Fibroblast of the conjunctiva (primary cell): ENCODE data around the gene MAP1LC3A.

Experiments
- DNase-seq: peaks from one replicate; pipeline ENCODE4 v3.0.0-alpha.2; 2010; ENCODE audit warnings: low read depth

The MAP1LC3A gene

DNA sequence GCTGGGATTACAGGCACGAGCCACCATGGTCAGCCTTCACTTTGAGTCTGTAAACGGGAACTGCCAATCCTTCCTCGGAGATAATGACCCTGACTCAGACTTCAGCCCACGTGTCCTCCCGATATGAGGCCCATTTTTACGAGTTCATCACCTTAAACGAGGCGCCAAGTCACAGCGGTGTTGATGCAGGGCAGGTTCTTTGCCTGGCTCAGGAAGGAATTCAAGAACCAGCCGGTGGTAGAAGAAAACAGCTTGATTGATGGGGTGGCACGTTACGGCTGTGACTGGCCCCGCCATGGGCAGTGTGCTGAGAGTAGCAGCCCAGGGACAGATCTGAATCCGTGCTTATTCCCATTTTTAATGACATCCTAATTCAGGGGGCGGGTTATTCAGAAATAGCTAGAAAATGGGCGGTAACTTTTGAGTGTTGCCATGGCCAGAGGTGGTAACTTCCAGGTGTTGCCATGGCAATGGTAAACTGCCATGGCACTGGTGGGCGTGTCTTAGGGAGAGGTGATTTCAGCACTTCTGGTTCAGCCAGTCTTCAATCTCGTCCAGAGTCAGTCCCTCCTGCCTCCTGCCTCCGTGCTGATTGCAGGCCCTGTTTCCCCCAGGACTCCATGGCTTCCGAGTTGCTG, 9.1 kb upstream of the MAP1LC3A start:
- DNase-seq: no peak

DNA sequence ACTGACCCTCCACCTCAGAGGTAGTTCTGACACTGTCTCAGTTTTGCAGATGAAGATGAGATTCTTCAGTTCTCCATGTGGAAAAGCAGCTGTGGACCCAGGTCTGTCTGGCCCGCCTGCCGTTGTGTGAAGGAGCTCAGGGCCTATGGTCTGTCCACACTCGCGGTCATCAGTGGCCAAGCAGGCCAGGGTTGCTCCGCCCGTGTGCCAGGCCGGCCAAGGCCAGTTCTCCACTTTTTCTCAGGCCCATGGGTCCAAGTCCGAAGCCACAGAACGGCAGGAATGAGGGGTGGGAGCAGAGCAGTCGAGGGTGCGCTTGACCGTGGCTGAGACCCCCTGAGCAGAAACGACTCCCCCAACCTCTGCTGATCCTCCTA, 8.6 kb upstream of the MAP1LC3A start:
- DNase-seq: no peak

DNA sequence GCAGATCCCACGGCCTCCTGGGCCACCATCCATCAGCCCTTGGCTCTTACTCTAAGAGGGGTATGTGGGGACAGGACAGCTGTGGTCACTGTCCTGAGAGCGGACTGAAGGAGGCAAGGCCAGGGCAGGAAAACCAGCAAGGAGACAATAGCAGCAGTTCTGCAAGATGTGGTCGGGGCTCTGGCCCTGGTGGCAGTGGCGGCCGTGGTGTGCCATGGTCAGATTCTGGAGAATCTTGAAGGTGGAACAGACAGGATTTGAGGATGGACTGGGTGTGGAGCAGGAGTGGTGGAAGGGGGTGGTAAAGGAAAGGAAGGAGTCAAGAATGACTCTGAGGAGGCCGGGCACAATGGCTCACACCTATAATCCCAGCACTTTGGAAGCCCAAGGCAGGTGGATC, 5.9 kb upstream of the MAP1LC3A start:
- no peak for DNase-seq

DNA sequence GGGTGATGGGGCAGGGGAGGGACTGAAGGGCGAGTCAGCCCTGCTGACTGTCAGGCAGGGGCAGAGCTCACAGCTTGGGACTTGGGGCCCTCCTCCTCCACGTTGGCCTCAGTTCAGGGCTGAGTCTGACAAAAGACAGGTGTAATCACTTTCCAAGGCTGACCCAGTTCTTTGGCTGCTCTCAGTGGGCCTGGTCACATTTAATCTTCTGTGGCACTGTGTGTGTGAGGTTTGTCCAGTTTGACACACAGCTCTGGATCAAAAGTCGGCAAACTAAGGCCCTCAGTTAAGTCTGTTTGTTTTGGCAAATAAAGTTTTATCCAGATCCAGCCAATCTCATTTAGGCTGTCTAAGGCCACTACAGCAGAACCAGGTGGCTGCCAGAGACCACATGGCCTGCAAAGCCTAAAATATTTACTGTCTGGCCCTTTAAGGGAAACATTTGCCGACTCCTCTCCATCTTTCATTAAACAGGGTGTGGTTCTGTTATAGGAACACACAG, 5.1 kb upstream of the MAP1LC3A start:
- DNase-seq: no peak

DNA sequence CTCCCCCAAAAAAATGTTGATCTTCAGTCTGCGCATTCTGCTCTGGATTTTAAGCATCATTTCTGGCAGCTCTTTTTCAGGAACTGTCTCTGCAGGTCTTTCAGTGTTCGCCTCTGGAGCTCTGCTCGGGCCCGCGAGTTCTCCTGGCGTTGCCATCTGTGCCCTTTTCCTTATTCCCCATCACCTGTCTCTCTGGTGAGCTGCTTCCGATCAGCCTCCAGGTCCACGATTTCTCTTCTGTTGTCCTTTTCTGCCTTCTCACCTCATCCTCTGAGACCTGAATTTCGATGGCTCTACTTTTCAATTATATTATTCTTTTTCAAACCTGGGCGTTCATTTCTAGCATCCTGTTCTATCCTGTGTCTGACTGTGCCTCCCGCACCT, 590 bp upstream of the MAP1LC3A start:
- DNase-seq: no peak

DNA sequence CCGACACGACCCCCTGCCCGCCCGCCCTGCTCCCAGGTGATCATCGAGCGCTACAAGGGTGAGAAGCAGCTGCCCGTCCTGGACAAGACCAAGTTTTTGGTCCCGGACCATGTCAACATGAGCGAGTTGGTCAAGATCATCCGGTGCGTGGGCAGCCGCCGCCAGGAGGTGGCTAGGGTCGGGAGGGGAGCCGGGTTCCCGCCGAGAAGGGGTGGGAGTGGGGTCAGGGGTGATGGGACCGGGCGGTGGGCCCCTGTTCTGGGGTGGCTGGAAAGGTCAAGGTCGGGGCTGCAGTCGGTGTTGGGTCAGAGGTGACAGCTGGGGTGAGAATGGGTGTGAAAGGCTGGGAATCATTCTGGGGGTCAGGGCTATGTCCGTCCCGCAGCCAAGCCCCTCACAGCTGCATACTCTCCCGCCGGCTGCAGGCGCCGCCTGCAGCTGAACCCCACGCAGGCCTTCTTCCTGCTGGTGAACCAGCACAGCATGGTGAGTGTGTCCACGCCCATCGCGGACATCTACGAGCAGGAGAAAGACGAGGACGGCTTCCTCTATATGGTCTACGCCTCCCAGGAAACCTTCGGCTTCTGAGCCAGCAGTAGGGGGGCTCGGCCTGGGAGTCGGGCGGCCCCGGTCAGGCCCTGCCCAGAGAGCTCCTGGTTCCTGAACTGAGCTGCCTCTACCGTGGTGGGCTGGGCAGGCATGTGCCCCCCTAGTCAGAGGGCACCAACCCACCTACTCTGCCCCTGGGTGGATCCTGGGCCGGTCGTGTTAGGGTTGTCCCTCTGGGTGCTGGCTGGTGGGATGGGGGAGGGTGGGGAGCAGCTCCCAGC, 1.0 kb downstream of the MAP1LC3A start:
- no peak for DNase-seq

DNA sequence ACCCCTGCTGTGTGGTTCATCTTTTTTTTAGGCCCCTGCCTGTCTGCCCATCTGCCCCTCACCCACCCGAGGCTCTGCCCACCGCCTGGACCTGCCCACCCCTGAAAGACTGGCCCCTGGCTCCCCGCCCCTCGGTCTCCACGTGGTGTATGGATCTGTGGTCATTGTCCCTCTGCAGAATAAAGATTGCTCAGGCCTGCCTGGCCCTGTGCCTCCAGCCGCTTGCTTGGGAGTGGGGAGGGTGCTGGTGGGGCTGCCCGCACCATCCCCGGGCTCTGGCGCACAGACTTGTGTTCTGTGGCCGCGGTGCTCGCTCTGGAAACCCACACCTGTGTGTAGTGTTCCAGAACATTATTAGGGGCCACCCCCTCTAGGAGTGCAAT, 1.6 kb downstream of the MAP1LC3A start:
- no peak for DNase-seq

DNA sequence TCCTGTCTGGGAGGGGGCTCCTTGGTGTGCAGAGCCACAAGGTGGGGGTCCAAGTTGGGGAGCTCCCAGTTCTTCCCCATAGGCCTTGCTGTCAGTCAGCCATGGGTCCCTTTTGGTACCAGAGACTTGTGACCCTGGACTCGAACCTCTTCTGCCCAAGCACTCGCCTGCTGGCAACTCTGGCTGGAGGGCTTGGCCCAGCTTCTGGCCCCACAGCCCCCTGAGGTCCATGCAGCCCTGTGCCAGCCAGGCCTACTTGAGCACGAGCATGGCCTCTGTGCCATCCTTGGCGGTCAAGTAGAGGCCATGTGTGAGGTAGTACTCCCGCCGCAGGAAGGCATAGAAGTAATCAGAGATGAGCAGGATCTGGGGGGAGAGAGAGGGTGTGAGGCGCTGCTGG, 2.1 kb downstream of the MAP1LC3A start:
- no peak for DNase-seq

DNA sequence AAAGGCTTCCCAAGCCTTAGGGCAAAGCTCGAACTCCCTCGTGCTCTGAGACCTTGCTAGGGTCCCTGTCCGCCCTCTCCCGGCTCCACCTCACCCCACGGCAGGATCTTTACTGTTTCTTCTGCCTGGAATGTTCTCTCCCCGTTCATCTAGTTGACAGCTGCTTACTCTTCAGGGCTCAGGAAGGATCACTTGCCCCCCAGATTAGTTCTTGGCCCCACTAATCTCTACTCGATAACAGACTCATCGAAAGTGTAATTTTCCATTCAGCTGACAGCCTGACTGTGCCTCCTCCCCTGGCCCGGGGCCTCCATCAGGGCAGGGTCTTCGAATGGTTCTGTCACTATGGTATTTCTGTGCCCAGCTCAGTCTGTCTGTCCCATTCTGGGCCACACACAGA, 3.1 kb downstream of the MAP1LC3A start:
- DNase-seq: no peak

DNA sequence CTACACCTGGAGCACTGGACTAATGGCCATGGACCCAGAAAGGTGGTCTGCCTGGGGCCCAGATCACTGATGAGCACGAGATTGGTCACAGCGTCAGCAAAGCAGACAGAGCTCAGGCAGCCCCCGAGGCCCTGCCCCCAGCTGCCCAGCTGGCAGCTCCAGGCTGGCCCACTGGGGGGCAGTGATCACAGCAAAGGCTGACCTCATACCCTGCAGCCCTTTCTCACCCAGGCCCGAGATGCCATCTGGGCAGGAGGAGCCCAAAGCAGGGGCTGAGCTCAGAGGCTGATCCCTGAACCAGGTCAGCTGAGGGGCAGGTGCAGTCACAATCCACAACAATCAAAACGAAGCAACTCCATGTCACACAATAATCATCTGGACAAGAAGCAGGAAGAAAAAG, 4.1 kb downstream of the MAP1LC3A start:
- no peak for DNase-seq

DNA sequence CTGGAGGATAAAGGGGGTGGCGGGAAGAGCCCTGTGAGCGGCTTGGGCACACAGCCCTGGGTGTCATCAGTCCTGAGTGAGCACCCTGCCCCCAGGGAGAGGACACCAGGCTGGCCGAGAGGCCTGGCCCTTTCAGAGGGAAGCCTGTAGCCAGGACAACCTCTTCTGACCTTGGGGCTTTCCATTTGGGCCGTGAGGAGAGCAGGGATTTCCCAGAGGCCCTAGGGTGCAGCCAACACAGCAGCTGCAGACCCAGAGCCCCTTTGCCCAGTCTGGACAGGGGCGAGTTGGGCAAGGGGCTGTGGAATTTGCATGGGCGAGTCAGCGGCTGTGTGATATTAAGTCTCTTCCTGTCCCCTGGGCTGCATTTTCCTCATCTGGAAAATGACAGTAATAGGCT, 6.3 kb downstream of the MAP1LC3A start:
- DNase-seq: no peak

DNA sequence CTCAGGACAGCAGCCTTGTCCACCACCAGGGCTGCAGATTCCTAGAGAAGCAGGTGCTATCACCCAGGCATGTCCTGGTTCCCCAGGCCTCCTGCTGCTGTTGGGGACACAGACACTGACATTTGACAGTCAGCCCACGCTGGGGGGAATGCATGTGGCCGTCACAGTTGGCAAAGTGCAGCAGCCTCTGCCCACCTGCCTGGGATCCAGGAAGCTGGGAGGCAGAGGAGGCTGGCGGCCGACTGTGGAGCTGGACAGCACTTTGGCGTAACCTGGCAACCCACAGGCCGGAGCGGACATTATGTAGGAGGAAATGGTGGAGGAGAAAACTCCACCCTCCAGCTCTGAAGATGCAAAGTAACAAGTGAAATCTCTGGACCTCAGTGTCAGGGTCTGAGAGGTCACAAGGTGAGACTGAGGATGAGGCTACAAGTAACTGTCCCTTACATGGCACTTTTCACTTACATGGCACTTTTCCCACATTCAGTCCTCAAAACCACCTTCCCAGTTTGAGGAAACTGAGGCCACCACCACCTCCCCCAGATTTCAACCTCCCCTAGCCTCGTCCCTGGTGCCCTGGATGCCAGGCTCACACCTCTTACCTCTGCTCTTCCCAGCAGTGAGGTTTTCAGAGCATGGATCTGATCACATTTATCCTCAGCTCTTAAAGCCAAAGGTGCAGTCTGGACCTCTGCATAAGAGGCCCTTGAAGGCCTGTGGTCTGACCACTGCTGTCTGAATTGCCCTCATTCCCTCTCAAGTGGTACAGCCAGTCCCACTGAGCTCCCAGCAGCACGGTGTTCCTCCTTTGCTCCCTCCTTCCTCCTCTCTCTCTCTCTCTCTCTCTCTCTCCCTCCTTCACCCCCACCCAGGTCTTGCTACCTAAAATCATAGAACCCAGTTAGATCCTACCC, 8.7 kb downstream of the MAP1LC3A start:
- DNase-seq: no peak

DNA sequence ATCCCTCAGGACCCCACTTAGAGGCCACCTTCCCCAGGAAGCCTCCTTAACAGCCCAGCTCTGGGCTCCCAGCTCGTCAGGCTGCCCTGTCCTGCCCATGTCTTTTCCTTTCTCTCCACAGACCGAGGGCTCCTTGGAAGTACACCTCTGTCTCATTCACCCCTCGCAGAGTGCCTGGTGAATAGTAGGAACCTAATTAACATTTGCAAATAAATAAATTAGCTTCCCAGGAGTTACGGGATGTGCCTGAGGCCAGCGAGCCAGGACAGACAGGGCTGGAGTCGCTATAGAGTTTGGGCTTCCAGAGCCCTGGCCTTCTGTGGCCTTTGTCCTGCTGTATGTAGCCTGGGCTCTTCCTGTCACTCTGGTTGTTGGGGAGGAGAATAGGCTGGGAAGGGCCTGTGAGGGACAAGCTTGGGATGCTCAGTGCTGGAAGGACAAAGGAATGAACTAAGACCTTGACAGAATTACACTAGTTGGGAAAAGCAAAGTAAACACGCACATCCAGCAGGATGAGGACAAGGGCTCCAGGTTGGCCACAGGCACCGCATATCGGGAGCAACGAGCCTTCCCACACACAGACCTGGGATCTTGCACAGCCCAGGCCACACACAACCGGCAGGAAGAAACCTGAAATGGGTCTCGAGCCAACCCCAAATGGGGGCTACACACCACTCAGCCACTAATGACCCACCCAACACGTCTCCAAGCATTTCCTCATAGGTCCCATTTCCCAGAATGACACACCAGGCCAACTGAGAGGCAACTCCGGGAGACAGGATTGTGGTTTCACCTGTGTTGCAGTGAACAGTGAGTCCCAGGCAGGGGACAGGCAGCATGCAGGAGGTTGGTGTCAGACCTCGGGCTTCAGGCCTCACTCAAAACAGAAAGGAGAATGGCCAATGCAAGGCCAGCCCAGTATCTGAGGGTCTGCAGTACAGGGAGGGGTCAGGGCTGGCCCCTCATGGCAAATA, 9.7 kb downstream of the MAP1LC3A start:
- no peak for DNase-seq

DNA sequence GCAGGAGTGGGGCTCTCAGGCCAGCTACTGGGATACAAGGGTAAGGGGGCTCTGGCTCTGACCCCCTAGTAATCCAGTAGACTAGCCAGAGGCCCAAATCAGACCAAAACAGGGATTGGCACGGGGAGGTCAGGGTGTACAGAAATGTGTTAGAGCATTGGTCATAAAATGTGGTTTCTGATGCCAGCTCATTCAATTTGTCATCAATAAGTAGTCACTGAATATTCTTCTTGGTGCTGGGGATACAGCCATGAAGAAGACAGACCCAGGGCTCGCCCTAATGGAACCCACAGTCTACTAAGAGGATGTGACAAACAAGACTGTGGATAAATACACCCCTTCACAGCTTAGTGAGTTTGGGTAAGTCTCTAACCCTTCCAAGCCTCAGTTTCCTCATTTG, 11.1 kb downstream of the MAP1LC3A start:
- no peak for DNase-seq

DNA sequence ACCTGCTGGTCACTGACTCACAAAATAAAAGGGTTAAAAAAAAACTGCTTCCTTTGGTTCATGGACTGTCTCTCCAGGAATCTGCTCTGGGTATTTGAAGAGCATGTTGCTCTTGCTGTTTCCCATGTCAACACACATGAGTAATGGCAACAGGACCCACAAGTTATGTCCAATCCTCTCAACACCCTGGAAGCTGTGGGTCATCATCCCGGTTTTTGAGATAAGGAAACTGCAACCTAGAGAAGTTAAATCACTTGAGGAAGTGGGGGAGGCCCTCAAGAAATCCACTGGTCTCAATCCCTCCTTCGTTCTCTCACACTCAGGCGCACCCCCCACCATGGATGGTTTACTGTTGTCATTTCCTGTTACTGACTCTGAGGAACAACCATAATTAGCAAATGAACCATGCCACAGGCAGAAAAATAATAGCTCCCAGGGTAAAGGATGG, 12.4 kb downstream of the MAP1LC3A start:
- DNase-seq: no peak

DNA sequence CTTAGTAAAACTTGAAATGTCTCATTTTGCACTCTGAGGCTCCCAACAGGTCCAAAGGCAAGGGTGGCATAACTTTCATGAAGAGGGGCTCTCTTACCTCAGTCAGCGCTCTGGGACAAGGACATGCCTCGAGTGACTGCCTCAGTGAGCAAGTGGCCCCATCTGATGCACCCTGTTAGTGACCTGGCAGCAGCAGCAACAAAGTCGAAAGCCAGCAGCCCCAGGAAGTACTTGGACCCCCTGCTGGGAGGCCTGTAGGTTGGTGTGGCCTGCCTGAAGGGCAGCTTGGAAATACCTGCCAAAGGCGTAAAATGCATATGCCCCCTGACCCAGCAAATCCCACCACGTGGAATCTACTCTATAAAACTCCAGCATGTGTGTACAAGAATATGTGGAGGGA, 13.2 kb downstream of the MAP1LC3A start:
- no peak for DNase-seq

DNA sequence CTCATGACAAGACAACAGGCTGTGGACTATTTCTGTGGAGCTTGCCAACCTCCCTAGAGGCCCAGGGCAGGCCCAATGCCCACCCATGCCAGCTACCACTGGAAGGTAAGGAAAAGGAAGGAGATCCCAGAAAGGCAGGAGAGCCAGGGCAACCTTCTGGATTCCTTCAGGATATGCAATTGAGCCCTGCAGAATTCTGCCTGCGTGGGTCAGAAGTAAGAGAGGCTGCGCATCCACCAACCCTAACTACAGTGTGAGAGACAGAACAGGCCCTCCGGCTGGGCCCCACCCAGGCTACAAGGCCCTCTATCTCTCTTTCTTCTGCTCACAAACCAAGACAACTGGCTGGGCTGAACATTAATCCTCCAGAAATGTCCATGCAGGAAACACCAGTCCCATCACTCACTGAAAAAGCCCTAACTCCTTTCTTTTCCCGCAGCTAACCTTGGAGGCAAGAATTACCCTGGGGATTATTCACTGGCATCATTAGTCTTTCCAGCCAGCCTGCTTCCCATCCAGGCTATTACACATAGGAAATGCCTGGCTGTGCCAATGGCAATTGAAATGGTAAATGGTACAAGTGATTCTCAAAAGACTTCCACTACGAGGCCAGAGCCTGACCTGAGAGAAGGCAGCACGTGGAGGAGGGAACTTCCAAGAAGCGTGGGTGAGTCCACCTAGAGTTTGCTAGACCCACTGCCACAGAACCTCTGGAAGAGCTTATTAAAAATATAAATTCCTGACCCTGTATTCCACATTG, 15.2 kb downstream of the MAP1LC3A start:
- no peak for DNase-seq

DNA sequence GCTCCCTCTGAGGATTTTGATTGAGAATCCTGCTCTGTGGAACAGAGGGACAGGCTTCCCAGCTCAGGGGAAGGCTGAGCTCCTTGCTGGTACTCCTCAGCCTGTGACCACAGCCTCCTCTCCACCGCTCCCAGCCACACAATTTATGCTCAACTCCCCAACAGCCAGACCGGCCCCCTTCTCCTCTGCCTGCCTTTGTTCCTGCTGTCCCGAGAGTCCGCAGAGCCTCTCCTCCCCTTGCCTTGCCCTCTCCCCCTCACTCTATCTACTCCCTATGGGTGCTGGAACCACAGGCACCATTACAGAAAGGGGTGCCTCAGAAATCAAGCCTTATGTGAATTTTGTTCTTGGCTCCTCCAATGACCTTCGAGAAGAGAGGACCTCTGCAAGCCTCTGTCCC, 15.9 kb downstream of the MAP1LC3A start:
- DNase-seq: no peak

DNA sequence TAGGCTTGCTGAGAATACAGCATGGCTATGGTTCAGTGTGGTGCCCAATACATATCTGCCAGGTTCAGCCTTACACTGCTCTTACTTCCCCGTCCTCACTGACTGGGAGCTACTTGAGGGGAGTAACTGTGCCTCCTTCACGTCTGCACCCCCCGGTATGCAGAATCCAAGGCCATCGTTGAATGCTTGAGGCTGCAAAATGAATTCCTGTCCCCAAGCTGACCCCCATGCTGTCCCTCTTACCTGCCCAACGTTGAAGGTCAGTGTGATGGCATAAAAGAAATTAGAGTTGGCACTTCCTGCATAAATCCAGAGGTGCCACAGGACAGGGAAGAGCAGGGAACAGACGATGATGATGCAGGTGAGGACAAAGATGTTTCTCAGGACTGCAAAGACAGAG, 16.3 kb downstream of the MAP1LC3A start:
- DNase-seq: no peak

DNA sequence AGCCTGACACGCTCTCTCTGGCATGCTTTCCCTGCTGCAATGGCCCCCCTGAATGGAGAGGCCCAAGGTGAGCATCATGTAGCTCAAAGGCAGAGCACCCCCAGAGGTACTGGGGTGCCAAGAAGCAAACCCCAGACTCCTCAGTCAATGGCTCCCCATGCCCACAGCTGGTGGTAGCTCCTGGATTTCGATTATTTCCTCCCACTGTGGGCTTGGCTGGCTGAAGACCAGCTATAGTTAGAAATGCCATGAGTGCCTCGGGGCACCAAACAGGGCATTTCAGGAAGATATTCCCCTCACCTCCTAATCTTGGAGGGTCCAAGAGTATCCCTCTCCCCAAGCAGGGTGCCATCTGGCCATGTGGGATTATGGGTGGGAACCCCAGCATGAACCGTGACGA, 16.8 kb downstream of the MAP1LC3A start:
- DNase-seq: no peak

DNA sequence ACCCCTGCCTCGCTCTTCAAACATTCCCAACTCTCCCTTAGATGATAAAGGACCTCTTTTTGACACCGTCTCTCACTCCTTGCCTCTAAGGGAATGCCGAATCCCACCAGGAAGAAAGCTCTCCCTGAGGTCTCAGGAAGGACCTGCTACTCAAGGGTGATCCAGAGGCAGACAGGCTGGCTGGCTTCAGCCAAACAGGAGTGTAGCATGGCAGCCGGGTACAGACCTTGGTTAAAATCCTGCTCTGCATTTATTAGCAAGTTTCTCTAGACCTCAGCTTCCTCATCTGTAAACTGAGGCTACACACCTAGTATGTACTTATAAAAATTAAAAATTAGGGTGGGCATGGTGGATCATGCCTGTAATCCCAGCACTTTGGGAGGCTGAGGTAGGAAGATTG, 17.2 kb downstream of the MAP1LC3A start:
- DNase-seq: no peak
